GM12878 (cell line): Measurements from ENCODE around the gene ATP2A2. TPM values are rescaled to one million over a fixed set of nuclear protein-coding genes. Genes with fewer than 3 reads are reported as not detected.

ENCODE experiments used
- ATAC-seq: fragments of 200-7000 bp; cut with Tn5 transposase; 3 replicates; pipeline ENCODE4 v1.9.1; 2020; ENCODE audit warnings: mild to moderate bottlenecking, moderate library complexity
- BruUV-seq: library from RNA; stranded (reverse); fragments of 400-500 nt; replicated peaks from 2 replicates; lab custom pipeline; 2021; lab: Mats Ljungman, UMichigan
- CTCF ChIA-PET: fragments of 300-600 bp; sonication (Branson Sonifier 250); formaldehyde crosslinking; extraction: SDS; loops from one replicate; lab custom pipeline; 2021; ENCODE audit warnings: inconsistent platforms; lab: Yijun Ruan, JAX
- POLR2A ChIA-PET: fragments of 350-600 bp; formaldehyde crosslinking; extraction: SDS; loops from one replicate; lab custom pipeline; 2021; ENCODE audit warnings: inconsistent platforms; lab: Charles Lee
- RAD21 ChIA-PET: fragments of 300-600 bp; sonication (Branson Sonifier 250); formaldehyde crosslinking; loops from one replicate; lab custom pipeline; 2023; ENCODE audit warnings: antibody characterized with exemption; ENCODE audit not compliant: unreplicated experiment; lab: Charles Lee
- SMC1A ChIA-PET: fragments of 300-600 bp; sonication (Branson Sonifier 250); formaldehyde crosslinking; loops from one replicate; lab custom pipeline; 2023; ENCODE audit not compliant: unreplicated experiment, uncharacterized antibody; lab: Charles Lee
- DNase-seq: peaks from one replicate; pipeline ENCODE4 v3.0.0-alpha.2; 2011; ENCODE audit warnings: low read depth, low spot score
- FAIRE-seq: peaks from 3 replicates; lab custom pipeline; 2011; peaks lifted over from hg19 to GRCh38; lab: Jason Lieb, UNC
- H2AFZ ChIP-seq: 2 replicates; pipeline ENCODE4 v1.6.0; 2011; ENCODE audit warnings: low read depth, low read length, control low read depth; ENCODE audit not compliant: control insufficient read depth
- H3K27ac ChIP-seq: 2 replicates; pipeline ENCODE4 v1.5.1; 2011; ENCODE audit warnings: control low read depth; ENCODE audit not compliant: control insufficient read depth, insufficient read depth
- H3K27me3 ChIP-seq, 2 experiments: replicated peaks in 1 of 2; 2 replicates each; pipeline versions ENCODE4 v1.6.0 to v1.6.1; 2011; ENCODE audit warnings: low read length in 1 of 2; ENCODE audit not compliant: control insufficient read depth in 2 of 2, insufficient read depth in 2 of 2
- H3K36me3 ChIP-seq, 2 experiments: 2 replicates each; pipeline ENCODE4 v1.5.1; 2011; ENCODE audit warnings: low read length in 1 of 2; ENCODE audit not compliant: control insufficient read depth in 2 of 2, insufficient read depth in 2 of 2
- H3K4me1 ChIP-seq: 2 replicates; pipeline ENCODE4 v1.6.1; 2011; ENCODE audit warnings: mild to moderate bottlenecking, low read length, moderate library complexity, mixed read lengths; ENCODE audit not compliant: control insufficient read depth, insufficient read depth
- H3K4me2 ChIP-seq: 2 replicates; pipeline ENCODE4 v1.6.0; 2011; ENCODE audit warnings: control low read depth; ENCODE audit not compliant: control insufficient read depth, insufficient read depth
- H3K4me3 ChIP-seq: fragments of 200-600 bp; sonication (generic); 2 replicates; pipeline ENCODE4 v1.5.1; 2016
- H3K79me2 ChIP-seq: 2 replicates; pipeline ENCODE4 v1.6.0; 2011; ENCODE audit warnings: low read length; ENCODE audit not compliant: control insufficient read depth, insufficient read depth
- H3K9ac ChIP-seq: 2 replicates; pipeline ENCODE4 v1.8.0; 2011; ENCODE audit warnings: low read length, control low read depth, mixed read lengths; ENCODE audit not compliant: control insufficient read depth, insufficient read depth
- H3K9me3 ChIP-seq: replicated peaks from 3 replicates; pipeline ENCODE4 v1.5.1; 2011; ENCODE audit warnings: mild to moderate bottlenecking, low read length; ENCODE audit not compliant: control insufficient read depth, insufficient read depth
- H4K20me1 ChIP-seq: 2 replicates; pipeline ENCODE4 v1.6.0; 2011; ENCODE audit not compliant: control insufficient read depth, insufficient read depth
- BHLHE40 ChIP-seq, 2 experiments: fragments of 450-650 bp in 1 of 2; IDR thresholded peaks; 2 replicates each; pipeline ENCODE4 v1.6.1; 2011 to 2017; ENCODE audit warnings: low read depth in 2 of 2, borderline replicate concordance in 1 of 2, improper control_type of control experiment in 1 of 2, low read length in 1 of 2, mild to moderate bottlenecking in 1 of 2
- CHD1 ChIP-seq: IDR thresholded peaks from 2 replicates; pipeline ENCODE4 v1.6.1; 2012; ENCODE audit warnings: low read depth, low read length, improper control_type of control experiment
- HDAC2 ChIP-seq: fragments of 200-600 bp; sonication (generic); IDR thresholded peaks from 2 replicates; pipeline ENCODE4 v1.6.1; 2017
- IKZF2 ChIP-seq, 2 experiments: fragments of 450-650 bp; IDR thresholded peaks; 2 replicates each; pipeline ENCODE4 v1.6.1; 2017; ENCODE audit warnings: mild to moderate bottlenecking in 2 of 2, moderate library complexity in 2 of 2
- IRF3 ChIP-seq: fragments of 450-650 bp; IDR thresholded peaks from 2 replicates; pipeline ENCODE4 v1.6.1; 2014; ENCODE audit warnings: mild to moderate bottlenecking
- IRF5 ChIP-seq: fragments of 450-650 bp; IDR thresholded peaks from 2 replicates; pipeline ENCODE4 v1.6.1; 2017; ENCODE audit warnings: borderline replicate concordance
- JUNB ChIP-seq: IDR thresholded peaks from 2 replicates; pipeline ENCODE4 v1.6.1; 2016; ENCODE audit warnings: antibody characterized with exemption, mild to moderate bottlenecking
- MYC ChIP-seq: IDR thresholded peaks from 2 replicates; pipeline ENCODE4 v1.6.1; 2011; ENCODE audit warnings: mild to moderate bottlenecking, low read length, moderate library complexity, inconsistent platforms; ENCODE audit not compliant: insufficient read depth, insufficient replicate concordance, insufficient read length, severe bottlenecking
- NFYB ChIP-seq: IDR thresholded peaks from 2 replicates; pipeline ENCODE4 v1.6.1; 2011; ENCODE audit warnings: low read depth, mild to moderate bottlenecking, low read length, improper control_type of control experiment, moderate library complexity; ENCODE audit not compliant: insufficient read depth
- NR2C1 ChIP-seq: fragments of 450-650 bp; IDR thresholded peaks from 2 replicates; pipeline ENCODE4 v1.6.1; 2017; ENCODE audit warnings: antibody characterized with exemption, mild to moderate bottlenecking, moderate library complexity
- NRF1 ChIP-seq: conservative IDR thresholded peaks from 2 replicates; pipeline ENCODE4 v1.6.1; 2011; ENCODE audit warnings: mild to moderate bottlenecking, low read depth, low read length, improper control_type of control experiment
- RBBP5 ChIP-seq: fragments of 200-600 bp; sonication (generic); conservative IDR thresholded peaks from 2 replicates; pipeline ENCODE4 v1.6.1; 2016
- RFX5 ChIP-seq: IDR thresholded peaks from 2 replicates; pipeline ENCODE4 v1.6.1; 2011; ENCODE audit warnings: low read depth, low read length, improper control_type of control experiment
- SMC3 ChIP-seq: IDR thresholded peaks from 2 replicates; pipeline ENCODE4 v1.6.1; 2011; ENCODE audit warnings: low read length, improper control_type of control experiment, borderline replicate concordance
- SP1 ChIP-seq: IDR thresholded peaks from one replicate; pipeline ENCODE4 v1.6.1; 2011; ENCODE audit warnings: low read depth, low read length
- ZNF622 ChIP-seq: fragments of 450-650 bp; IDR thresholded peaks from 2 replicates; pipeline ENCODE4 v1.6.1; 2017; ENCODE audit warnings: mild to moderate bottlenecking, inconsistent platforms
- whole genome bisulfite sequencing: methylation state at CpG from one replicate; pipeline ENCODE4 v1.1.6; 2016; ENCODE audit warnings: low lambda C conversion rate; ENCODE audit not compliant: insufficient replicate concordance, insufficient coverage; ENCODE audit errors: missing lambda C conversion rate; 5-methylcytosine and 5-hydroxymethylcytosine counted together
- in situ Hi-C: fragments of 300-500 bp; cut with MboI; formaldehyde crosslinking; loops from 9 replicates; pipeline ENCODE4 v1.14.3; 2018; ENCODE audit warnings: mixed read lengths
- intact Hi-C: fragments of 100-400 bp; cut with micrococcal nuclease; formaldehyde crosslinking; loops from one replicate; pipeline ENCODE4 v1.14.2; 2022; ENCODE audit not compliant: unreplicated experiment
- polyA plus RNA-seq, 11 experiments: library from polyadenylated mRNA; depleted of rRNA in 4 of 11; unstranded in 6 of 11; stranded (reverse) in 5 of 11; fragments of >200 nt; fragmentation: Nextera tagmentation in 4 of 11; fragmentation: Illumina TruSeq in 1 of 11; extraction: Ambion mirVana in 4 of 11; extraction: Trizol in 1 of 11; gene quantifications; 1 replicate in 1 of 11; 2 replicates in 10 of 11; pipeline versions ENCODE4 v1.2.1 to v1.2.3, GENCODE V29; 2011 to 2016; ENCODE audit warnings: inconsistent platforms in 2 of 11, missing spikeins in 2 of 11, low read depth in 1 of 11
- total RNA-seq, 4 experiments: library from RNA; depleted of rRNA in 3 of 4; stranded (reverse); fragments of >200 nt in 3 of 4; fragmentation: Illumina TruSeq in 1 of 4; extraction: Trizol in 1 of 4; gene quantifications; 2 replicates each; pipeline versions ENCODE4 v1.2.1 to v1.2.3, GENCODE V29; 2013 to 2021
- TF ChIP-seq, protein P1 (sequence below): IDR thresholded peaks from 2 replicates; pipeline ENCODE4 v1.6.1; 2012; ENCODE audit warnings: low read depth, low read length, improper control_type of control experiment

Gene ATP2A2
- total and polyA plus RNA-seq, 10 of the 15 experiments (the other 5 are each of a cell fraction or from before 2014, with no cell fraction given): 3.7 to 133 (median 34.4) TPM

GRCh38 chr12:110317911-110318310, 36.9 kb downstream of the ATP2A2 start:
- no peak for FAIRE-seq
- intact Hi-C loops: no loop called here
- CTCF ChIA-PET: interaction anchor here (0.9 to 1.4 kb wide), 5 partner anchors 14 to 218 kb away, joined by 3 to 5 read pairs (median 4); no protein-coding TSS in a partner anchor
- no peak for TF ChIP-seq RBBP5
- TF ChIP-seq MYC: no peak
- no peak for TF ChIP-seq CHD1
- TF ChIP-seq SMC3: no peak
- no peak for TF ChIP-seq IRF3
- TF ChIP-seq SP1: no peak
- TF ChIP-seq HDAC2: no peak
- TF ChIP-seq BHLHE40 (IDR thresholded peaks at IDR 0.05; ENCODE audit: borderline replicate concordance in 1 of 2, low read depth in 2 of 2, low read length in 1 of 2): no peak
- TF ChIP-seq, protein P1, sequence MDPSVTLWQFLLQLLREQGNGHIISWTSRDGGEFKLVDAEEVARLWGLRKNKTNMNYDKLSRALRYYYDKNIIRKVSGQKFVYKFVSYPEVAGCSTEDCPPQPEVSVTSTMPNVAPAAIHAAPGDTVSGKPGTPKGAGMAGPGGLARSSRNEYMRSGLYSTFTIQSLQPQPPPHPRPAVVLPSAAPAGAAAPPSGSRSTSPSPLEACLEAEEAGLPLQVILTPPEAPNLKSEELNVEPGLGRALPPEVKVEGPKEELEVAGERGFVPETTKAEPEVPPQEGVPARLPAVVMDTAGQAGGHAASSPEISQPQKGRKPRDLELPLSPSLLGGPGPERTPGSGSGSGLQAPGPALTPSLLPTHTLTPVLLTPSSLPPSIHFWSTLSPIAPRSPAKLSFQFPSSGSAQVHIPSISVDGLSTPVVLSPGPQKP: no peak
- no peak for TF ChIP-seq IKZF2 (IDR thresholded peaks at IDR 0.05)
- no peak for TF ChIP-seq ZNF622
- no peak for TF ChIP-seq JUNB
- no peak for TF ChIP-seq IRF5
- no peak for TF ChIP-seq NFYB
- TF ChIP-seq RFX5: no peak
- TF ChIP-seq NRF1: no peak
- TF ChIP-seq NR2C1: no peak
- TF ChIP-seq, all 136 proteins: peak for 0
- in situ Hi-C loops: no loop called here
- H4K20me1 ChIP-seq: no peaks in the 10 kb centered on the region
- H3K4me1 ChIP-seq: peaks cover 9% of the 10 kb centered on the region
- 73% methylated on average over 2 of the region's 2 CpGs for WGBS
- no peak overlapping the region for H3K9ac ChIP-seq
- no TSS peak for BruUV-seq
- POLR2A ChIA-PET: interaction anchor here (0.6 to 0.9 kb wide), 2 partner anchors 13 to 114 kb away, joined by 3 read pairs; no protein-coding TSS in a partner anchor
- no peak overlapping the region for H3K4me3 ChIP-seq
- peaks cover 62% of the 10 kb centered on the region for H3K79me2 ChIP-seq
- no peak overlapping the region for H3K27ac ChIP-seq
- H3K4me2 ChIP-seq: no peak overlapping the region
- no peaks in the 10 kb centered on the region for H3K27me3 ChIP-seq
- H2AFZ ChIP-seq: no peak overlapping the region
- SMC1A ChIA-PET: interaction anchor here (0.9 to 1.2 kb wide), 2 partner anchors 22 to 77 kb away, joined by 3 to 4 read pairs; no protein-coding TSS in a partner anchor
- ATAC-seq (no peak), DNase-seq (no peak)
- RAD21 ChIA-PET: interaction anchor here (1.0 kb wide), 1 partner anchor 12 kb away, joined by 4 read pairs; no protein-coding TSS in a partner anchor
- H3K36me3 ChIP-seq: peaks cover 7 to 35% of the 10 kb centered on the region in 2 experiments
- H3K9me3 ChIP-seq: no peaks in the 10 kb centered on the region
